NT2/D1 (cell line): ENCODE results near the gene ADCY7.
"Not testable (repeated sequence)": the region's sequence is repeated elsewhere in the genome, so short reads cannot be mapped to it uniquely, and the experiment has no call there.

Source experiments
- SUZ12 ChIP-seq: IDR thresholded peaks from 2 replicates; pipeline ENCODE4 v1.6.1; 2011; ENCODE audit not compliant: insufficient read length, insufficient read depth; ENCODE audit errors: extremely low read depth
- YY1 ChIP-seq: IDR thresholded peaks from 2 replicates; pipeline ENCODE4 v1.6.1; 2011; ENCODE audit not compliant: insufficient read length, insufficient read depth
- ZNF274 ChIP-seq: IDR thresholded peaks from 2 replicates; pipeline ENCODE4 v1.6.1; 2011; ENCODE audit warnings: mild to moderate bottlenecking, low read depth, low read length

DNA sequence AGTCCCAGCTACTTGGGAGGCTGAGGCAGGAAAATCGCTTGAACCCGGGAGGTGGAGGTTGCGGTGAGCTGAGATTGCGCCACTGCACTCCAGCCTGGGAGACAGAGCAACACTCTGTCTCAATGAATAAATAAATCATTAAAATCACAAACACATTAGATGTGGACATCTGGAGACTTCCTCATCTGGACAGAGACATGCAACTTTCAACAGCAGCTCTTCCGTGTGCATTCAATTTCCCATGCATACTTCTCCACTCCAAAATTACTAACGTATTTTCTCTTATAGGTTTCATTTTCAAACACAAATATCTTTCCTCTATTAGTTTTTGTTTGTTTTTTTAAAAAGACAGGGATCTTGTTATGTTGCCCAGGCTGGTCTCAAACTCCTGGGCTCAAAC, 23.3 kb upstream of the ADCY7 start:
- not testable (repeated sequence) for TF ChIP-seq YY1, ZNF274, SUZ12
